Pulmonary artery endothelial cell (primary cell): ENCODE results near the gene PFKFB2. TPM values are rescaled to one million over a fixed set of nuclear protein-coding genes. Genes with fewer than 3 reads are reported as not detected.

Experiments used
- DNase-seq: peaks from one replicate; pipeline ENCODE4 v3.0.0-alpha.2; 2011; ENCODE audit warnings: low read depth, low spot score
- total RNA-seq: library from RNA; depleted of rRNA; stranded (reverse); fragments of >200 nt; gene quantifications from 2 replicates; pipeline ENCODE4 v1.2.3, GENCODE V29; 2014

Gene PFKFB2
- 1.1 and 1.8 TPM in 2 replicates for total RNA-seq

DNA sequence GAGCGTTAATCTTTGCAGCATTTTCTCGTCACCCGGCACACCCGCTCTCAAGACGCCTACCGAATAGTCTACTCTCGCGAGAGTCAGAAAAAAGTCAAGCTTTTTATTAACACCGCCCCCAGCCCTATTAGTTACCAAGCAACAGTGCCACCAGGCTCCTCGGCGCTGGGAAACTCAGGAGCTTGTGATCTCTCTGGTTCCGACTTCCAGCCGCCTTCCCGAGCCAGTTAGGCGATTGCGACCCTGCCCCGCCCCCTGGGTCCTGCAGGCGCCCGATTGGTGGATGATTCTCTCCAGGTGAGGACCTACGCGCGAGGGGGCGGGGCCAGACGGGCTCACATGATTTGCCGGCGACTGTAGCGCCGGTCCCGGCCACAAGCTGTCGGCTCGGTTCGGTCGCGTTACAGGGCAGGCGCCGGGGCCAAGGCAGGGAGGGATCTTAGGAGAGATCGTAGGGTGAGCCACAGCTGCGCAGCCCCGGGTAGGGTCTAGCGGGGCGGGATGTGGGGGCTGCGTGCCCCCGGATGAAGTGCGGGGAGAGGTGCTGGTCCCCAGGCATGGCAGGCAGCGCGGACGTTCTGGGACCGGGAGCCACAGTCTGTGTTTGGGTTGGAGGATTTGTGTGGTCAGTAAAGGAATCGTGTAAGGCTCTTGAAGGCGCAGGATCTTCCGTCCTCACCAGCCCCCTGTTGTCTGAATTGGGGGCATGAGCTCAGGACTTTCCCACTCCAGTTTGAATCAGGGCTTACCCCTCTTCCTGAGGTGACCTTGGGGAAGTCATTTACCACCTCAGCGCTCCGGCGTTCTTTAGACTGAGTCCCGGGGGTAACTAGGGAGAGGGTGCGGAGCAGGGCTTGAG is at the start of gene PFKFB2:
PFKFB2 (plus strand) TSS at position 365 of the 859 bp plus-strand sequence. CDS start 1,443 bp downstream, outside the sequence.
- DNase-seq, result peak; percentile 53

- no peak for DNase-seq
Measured at GRCh38 chr1:207004931-207005830, 47.9 kb upstream of the PFKFB2 start.

- no peak for DNase-seq
Measured at GRCh38 chr1:207006083-207006482, 47.0 kb upstream of the PFKFB2 start.

- no peak for DNase-seq
Measured at GRCh38 chr1:207006914-207007313, 46.2 kb upstream of the PFKFB2 start.

DNA sequence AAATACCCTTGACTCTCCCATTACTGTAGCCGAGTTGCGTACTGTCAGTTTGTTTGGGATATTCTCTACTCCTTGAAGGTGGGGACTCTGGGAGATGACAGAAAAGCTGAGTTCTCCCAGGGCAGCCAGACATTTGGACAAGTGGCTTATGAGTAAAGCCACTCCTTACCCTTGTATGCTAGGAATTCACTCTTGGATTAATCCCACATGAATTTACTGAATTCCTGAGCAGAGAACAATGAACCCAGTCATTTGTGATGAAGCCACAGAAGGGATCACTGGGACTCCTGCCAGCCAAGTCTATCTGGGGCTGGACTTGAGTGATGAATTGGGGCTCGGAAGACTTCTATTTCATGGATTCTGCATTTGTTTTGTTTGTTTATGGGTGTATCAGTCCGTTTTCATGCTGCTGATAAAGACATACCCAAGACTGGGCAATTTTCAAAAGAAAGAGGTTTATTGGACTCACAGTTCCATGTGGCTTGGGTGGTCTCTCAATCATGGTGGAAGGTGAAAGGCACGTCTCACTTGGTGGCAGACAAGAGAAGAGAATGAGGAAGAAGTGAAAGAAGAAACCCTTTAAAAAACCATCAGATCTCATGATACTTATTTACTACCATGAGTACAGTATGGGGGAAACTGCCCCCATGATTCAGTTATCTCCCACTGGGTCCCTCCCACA is 45.6 kb upstream of the PFKFB2 start:
- no peak for DNase-seq

DNA sequence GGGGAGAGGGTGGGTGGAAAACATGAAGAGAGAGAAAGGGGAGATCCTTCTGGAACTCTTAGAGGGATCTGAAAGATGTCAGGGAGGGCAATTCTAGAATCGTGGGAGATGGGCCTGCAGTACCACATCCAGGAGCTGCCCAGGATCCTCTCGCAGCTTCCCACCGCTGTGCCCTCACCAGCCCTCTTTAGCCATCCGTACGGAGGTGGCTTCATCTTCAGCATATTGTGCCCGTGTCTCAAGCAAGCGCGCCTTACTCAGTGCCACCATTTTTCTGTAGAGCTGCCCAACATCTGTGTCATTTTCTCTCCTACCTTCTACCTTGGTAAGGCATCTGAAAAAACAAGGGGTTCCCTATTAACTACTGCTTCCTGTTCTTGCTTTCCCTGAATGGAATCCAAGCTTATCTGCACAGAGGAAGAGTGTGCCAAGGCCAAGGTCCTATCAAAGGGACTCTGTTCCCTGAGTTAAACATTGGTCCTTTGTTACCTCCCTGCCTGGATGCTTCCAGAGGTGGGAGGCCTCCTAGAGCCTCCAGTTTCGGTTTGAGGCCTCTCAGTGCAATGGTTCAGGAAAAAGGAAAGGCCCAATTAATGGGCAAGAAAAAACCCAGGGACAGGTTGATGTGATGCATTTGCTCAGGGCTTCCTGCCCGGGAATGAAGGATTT is 43.8 kb upstream of the PFKFB2 start:
- no peak for DNase-seq

DNA sequence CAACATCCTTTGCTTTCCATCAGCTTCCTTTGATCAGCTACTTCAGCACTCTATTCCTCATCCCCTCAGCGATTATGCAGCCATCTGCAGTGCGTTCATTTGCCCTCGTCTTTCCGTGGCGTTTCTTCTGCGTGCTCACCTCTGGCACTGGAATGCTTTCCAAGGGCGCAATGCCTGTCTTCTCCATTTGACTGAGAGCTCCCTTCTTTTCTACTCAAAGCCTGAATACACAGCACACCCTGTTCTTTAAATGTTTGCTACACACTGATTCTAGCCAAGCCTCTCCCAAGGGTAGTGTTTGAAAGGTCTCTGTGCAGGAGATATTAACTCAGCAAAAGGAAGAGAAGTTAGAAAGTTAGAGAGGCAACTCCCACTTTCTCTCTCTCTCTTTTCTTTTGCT is 43.1 kb upstream of the PFKFB2 start:
- DNase-seq, result no peak

DNA sequence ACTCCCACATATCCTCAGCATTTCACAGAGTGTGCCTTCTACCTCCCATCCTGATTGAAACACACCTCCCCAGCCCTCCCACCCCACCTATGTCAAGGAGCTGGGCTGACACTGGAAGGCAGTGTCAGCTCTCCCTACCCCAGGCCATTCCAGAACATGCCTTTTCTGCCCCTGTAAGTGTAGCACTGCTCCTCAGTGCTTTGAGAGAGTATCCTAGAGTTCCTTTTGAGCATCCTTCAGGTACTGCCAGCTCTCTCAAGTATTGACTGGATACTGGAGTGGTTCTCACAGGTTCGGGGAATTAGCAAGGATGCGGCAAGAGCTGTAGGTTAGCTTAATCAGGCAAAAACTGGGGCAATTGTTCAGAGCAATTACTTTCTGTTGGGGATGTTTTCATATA is 42.3 kb upstream of the PFKFB2 start:
- no peak for DNase-seq

DNA sequence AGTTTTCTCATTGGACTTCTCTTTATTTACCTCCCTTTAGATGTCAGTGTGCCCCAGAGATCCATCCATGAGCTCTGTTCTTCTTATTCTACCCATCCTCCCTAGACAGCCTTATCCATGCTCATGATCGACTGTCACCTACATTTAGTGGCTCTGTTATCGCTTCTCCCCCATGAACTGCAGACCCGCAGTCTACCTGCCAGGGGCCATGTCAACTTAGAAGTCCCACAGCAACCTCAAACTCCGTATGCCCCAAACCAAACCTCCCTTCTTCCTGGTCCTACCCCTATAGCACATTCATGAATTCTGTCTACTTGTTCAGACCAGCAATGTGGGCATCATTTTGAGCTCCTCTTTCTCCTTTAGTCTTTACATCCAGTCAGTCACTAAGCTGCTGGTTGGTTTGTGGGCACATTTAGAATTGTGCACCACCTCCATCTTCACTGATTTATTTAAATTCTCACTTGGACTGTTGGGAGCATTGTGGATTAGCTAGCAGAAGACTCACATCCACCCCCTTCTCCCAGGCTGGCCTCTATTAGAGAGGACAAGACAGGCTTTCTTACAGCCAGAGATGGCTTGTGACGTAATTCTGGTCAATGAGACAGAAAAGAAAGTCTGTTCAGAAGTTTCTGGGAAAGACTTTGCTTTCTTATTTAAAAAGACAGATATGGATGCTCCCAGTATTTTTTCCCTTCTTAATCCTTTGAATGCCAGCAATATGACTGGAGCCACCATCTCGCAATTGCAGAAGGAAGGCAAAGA is 39.6 kb upstream of the PFKFB2 start:
- DNase-seq, result no peak

GRCh38 chr1:207014728-207015127 is 38.3 kb upstream of the PFKFB2 start:
- DNase-seq, result no peak

GRCh38 chr1:207015791-207016190 is 37.3 kb upstream of the PFKFB2 start:
- no peak for DNase-seq

DNA sequence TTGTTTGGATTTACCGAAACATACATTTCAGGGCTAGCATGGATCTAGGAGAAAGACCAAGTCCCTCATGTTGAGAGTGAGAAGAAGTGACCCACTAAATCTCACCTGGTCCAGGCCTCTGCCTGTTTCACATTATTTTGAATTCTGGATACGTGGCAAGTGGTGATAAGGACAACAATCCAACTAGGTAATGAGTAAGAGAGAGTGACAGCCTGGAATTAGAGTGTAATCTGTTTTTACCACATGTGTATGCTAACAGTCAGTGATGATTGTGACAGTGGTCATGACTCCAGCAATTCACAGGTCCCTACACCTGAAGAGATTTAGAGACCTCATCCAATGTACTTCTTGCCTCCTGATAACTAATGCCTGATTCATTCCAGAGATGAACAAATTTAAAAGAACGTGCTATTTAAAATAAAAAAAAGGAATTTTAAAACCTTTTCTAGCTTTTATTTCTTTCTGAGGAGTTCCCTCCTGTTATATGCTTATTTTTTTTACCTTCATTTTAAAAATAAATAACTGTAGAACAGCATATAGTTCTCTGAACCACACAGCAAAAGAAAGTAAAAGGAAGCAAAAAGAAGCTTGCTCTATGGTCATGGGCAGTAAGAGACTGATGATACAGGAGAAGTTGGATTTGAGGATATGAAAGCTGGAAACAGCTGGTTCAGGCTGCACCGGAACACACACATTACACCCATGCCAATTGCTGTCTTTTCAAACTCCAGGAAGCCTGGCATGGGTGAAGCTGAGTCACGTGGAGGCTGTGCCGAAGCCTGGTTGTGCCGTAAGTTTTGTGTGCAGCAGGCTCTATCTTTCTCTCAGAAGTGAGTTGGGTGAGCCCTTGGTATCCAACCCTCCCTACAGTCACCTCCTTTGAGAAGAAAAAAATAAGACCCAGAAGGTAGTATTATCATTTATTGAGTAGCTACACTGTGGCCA is 35.2 kb upstream of the PFKFB2 start:
- no peak for DNase-seq

GRCh38 chr1:207018707-207019106 is 34.4 kb upstream of the PFKFB2 start:
- no peak for DNase-seq

DNA sequence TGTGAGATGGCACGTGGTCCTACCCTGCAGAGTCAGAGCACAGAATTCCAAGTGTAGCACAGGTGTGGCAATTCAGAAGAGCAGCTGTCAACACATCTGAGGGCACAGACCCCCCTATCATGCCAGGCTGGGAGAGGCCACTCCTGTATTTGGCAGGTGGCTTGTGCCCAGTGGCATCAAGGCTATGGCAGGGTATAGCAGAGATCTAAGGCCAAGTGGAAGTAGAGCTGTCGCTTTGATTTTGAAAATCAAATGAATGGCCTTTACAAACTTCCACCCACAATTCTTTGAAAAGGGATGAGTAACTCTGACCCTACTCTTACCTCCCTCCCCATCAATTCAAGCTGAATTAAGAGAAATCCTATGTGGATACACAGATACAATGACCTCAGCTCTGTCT is 33.9 kb upstream of the PFKFB2 start:
- no peak for DNase-seq

- DNase-seq, result no peak
Measured at GRCh38 chr1:207019661-207020060, 33.4 kb upstream of the PFKFB2 start.

- no peak for DNase-seq
Measured at GRCh38 chr1:207020065-207020708, 32.9 kb upstream of the PFKFB2 start.

- DNase-seq, result no peak
Measured at GRCh38 chr1:207020709-207021107, 32.4 kb upstream of the PFKFB2 start.

DNA sequence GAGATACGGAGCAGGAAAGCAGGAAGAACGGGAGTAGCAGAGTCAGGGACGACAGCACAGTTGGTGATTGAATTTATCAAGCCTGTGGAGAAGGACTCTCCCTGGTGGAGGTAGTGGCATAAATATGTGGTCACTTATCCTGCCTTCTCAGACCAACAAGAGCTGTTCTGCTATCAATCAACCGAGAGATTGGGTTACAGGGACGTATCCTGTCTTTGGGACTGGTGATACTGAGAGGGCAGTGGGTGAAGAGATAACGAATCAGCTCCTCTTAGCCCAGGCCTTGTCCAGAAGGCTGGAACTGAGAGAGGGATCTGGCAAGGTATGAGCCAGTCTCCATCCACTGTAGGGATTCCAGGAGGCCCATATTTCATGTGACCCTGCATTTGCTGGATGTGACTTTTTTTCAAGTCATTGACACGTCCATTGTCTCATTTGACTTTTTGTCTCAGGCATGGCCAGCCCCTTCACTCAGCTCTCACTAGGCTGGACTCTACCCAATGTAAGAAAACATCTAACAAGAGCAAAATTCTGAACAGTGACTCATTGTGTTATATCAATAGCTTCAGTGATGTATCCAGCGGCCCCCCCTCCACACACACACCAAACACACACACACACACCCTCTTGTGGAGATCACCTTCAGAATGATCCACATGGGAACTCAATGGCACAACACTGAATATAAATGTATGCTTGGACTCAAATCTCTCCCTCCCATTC is 31.8 kb upstream of the PFKFB2 start:
- DNase-seq, result no peak
